ENCODE data around the gene MYPOP.

The MYPOP gene

GRCh38 chr19:45884682-45885555 is 17.5 kb downstream of the MYPOP start:
- no peak for DNase-seq (ENCODE audit: low read depth, low spot score)
- peak overlapping the region; percentile 78 for H3K4me3 ChIP-seq (ENCODE audit: low read depth, low read length)
- TF ChIP-seq CTCF (IDR thresholded peaks at IDR 0.05; ENCODE audit: insufficient read depth, low read length, missing control alignments): no peak
- ChIA-PET CTCF (interaction anchor here (0.7 to 10.0 kb wide), 12 partner anchors 7 to 132 kb away, joined by 3 to 95 read pairs (median 5); partner anchors contain the start of genes FOXA3, MYPOP, RSPH6A and SYMPK), POLR2A (interaction anchor here (1.6 to 2.2 kb wide), 2 partner anchors 17 to 102 kb away, joined by 3 to 8 read pairs; partner anchors contain the start of genes DMPK and MYPOP)

- no peak for DNase-seq (ENCODE audit: low read depth, low spot score)
- POLR2A ChIA-PET: interaction anchor here (1.6 to 2.2 kb wide), 2 partner anchors 18 to 101 kb away, joined by 3 to 8 read pairs; partner anchors contain the start of genes DMPK and MYPOP
- no peak for TF ChIP-seq CTCF (IDR thresholded peaks at IDR 0.05; ENCODE audit: insufficient read depth, low read length, missing control alignments)
- CTCF ChIA-PET: interaction anchor here (0.7 to 10.0 kb wide), 12 partner anchors 8 to 133 kb away, joined by 3 to 95 read pairs (median 8); partner anchors contain the start of genes FOXA3, MYPOP, RSPH6A and SIX5
- peak overlapping the region; percentile 29; the same call in 1 of the 2 replicates for H3K4me3 ChIP-seq (ENCODE audit: low read depth, low read length)
Measured at GRCh38 chr19:45883881-45884681, 18.3 kb downstream of the MYPOP start.

GRCh38 chr19:45883586-45883880 is 18.9 kb downstream of the MYPOP start:
- H3K4me3 ChIP-seq (ENCODE audit: low read depth, low read length): peak overlapping the region; percentile 29; the same call in 1 of the 2 replicates
- ChIA-PET POLR2A (no interaction called here), CTCF (interaction anchor here (1.2 to 10.0 kb wide), 12 partner anchors 9 to 380 kb away, joined by 3 to 95 read pairs (median 7); partner anchors contain the start of genes FOXA3, MYPOP, RSPH6A and SIX5)
- no peak for DNase-seq (ENCODE audit: low read depth, low spot score)
- no peak for TF ChIP-seq CTCF (IDR thresholded peaks at IDR 0.05; ENCODE audit: insufficient read depth, low read length, missing control alignments)

GRCh38 chr19:45882652-45883585 is 19.5 kb downstream of the MYPOP start:
- ChIA-PET POLR2A (no interaction called here), CTCF (interaction anchor here (0.8 to 10.0 kb wide), 17 partner anchors 8 to 380 kb away, joined by 3 to 95 read pairs (median 6); partner anchors contain the start of genes FOXA3, MYPOP, RSPH6A and SIX5)
- peak; percentile 100 for TF ChIP-seq CTCF (IDR thresholded peaks at IDR 0.05; ENCODE audit: insufficient read depth, low read length, missing control alignments)
- peak; percentile 33 for DNase-seq (ENCODE audit: low read depth, low spot score)
- no peak overlapping the region for H3K4me3 ChIP-seq (ENCODE audit: low read depth, low read length)

- TF ChIP-seq CTCF (IDR thresholded peaks at IDR 0.05; ENCODE audit: insufficient read depth, low read length, missing control alignments): no peak
- H3K4me3 ChIP-seq (ENCODE audit: low read depth, low read length): no peak overlapping the region
- no peak for DNase-seq (ENCODE audit: low read depth, low spot score)
- ChIA-PET CTCF (interaction anchor here (0.7 to 10.0 kb wide), 13 partner anchors 10 to 381 kb away, joined by 3 to 95 read pairs (median 6); partner anchors contain the start of genes FOXA3, RSPH6A, SIX5 and SYMPK), POLR2A (interaction anchor here (0.6 kb wide), 1 partner anchor 524 kb away, joined by 3 read pairs; no protein-coding TSS in a partner anchor)
Measured at GRCh38 chr19:45881909-45882528, 20.4 kb downstream of the MYPOP start.
